OCI-LY3 (cell line): ENCODE results near the gene EVA1B.

Experiments
- EZH2phosphoT487 ChIP-seq: fragments of 200-600 bp; shearing (Covaris generic); IDR thresholded peaks from 2 replicates; pipeline ENCODE4 v1.6.1; 2018; ENCODE audit warnings: antibody characterized with exemption, mixed run types, low read depth
- TF ChIP-seq, protein P1 (sequence below): fragments of 200-600, 300-600 bp; sonication (generic); IDR thresholded peaks from 2 replicates; pipeline ENCODE4 v1.5.1; 2014; ENCODE audit warnings: antibody characterized with exemption, low read length, low read depth

DNA sequence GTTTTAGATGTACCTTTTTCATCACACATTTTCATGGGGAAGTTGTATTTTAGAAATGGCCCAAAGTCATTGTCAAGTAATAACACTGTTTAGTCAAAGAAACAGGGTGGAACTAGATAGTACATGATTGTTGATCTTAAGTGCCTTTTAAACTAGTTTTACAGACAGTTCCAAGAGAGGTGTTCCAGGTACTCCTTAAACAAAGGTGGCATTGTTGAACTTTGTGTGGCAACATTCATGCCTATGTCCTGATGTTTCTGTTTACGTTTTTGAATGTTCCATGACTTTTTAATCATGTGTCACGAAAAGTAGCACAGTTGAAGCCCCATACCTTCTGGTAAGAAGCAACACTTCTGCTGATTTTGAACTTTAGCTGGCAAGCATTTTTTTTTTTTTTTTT lies 26.4 kb downstream of the EVA1B start:
- TF ChIP-seq EZH2phosphoT487 = no peak
- TF ChIP-seq, protein P1, sequence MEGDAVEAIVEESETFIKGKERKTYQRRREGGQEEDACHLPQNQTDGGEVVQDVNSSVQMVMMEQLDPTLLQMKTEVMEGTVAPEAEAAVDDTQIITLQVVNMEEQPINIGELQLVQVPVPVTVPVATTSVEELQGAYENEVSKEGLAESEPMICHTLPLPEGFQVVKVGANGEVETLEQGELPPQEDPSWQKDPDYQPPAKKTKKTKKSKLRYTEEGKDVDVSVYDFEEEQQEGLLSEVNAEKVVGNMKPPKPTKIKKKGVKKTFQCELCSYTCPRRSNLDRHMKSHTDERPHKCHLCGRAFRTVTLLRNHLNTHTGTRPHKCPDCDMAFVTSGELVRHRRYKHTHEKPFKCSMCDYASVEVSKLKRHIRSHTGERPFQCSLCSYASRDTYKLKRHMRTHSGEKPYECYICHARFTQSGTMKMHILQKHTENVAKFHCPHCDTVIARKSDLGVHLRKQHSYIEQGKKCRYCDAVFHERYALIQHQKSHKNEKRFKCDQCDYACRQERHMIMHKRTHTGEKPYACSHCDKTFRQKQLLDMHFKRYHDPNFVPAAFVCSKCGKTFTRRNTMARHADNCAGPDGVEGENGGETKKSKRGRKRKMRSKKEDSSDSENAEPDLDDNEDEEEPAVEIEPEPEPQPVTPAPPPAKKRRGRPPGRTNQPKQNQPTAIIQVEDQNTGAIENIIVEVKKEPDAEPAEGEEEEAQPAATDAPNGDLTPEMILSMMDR = no peak
